ENCODE measurements around the gene C1QA.

C1QA gene

DNA sequence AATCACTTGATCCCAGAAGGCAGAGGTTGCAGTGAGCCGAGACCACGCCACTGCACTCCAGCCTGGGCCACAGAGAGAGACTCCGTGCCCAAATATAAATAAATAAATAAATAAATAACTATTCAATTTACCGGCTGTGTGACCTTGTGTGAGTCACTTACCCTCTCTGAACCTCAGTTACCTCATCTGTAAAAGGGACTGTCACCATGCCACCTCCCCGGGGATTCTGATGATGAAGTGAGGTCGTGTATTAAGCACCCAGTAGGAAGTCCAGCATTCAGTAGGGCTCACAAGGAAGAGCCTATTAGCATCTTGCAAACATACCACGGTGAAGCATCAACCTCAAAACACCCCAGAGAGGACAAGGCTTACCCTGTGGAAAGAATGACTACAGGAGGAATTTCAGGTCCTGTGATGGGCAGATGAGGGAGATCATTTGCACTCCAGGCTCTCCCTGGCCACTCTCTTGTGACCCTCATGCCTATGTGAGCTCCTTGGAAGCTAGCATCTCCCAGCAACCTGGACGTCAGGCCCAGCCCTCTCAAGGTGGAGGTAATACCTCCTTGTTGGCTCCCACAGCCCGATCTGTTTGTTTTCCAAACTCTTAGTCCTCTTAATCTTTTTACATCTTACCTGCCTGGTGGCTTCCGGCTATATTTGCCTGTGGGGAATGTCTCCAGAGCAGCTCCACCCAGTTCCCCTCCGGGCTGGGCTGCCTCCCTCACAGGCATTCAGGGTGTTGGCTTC is 7.6 kb upstream of the C1QA start:
- no peak overlapping the region for H3K9ac ChIP-seq (ENCODE audit: low read depth, low read length)
- 25% methylated on average over 7 of the region's 11 CpGs for WGBS
- H3K27ac ChIP-seq (ENCODE audit: low read depth, low read length) = peak overlapping the region; percentile 53; the same call in 1 of the 2 replicates
- H3K9me3 ChIP-seq (ENCODE audit: insufficient read depth, low read depth, low read length) = no peaks in the 10 kb centered on the region
- H3K4me1 ChIP-seq (ENCODE audit: insufficient read depth, low read length) = peaks cover 30% of the 10 kb centered on the region
- peaks cover 2% of the 10 kb centered on the region; the same call in 1 of the 2 replicates for H3K27me3 ChIP-seq (ENCODE audit: insufficient read depth, low read length)
- H3K4me3 ChIP-seq (ENCODE audit: low read length) = no peak overlapping the region
- H3K36me3 ChIP-seq (ENCODE audit: insufficient read depth, low read length) = no peaks in the 10 kb centered on the region

DNA sequence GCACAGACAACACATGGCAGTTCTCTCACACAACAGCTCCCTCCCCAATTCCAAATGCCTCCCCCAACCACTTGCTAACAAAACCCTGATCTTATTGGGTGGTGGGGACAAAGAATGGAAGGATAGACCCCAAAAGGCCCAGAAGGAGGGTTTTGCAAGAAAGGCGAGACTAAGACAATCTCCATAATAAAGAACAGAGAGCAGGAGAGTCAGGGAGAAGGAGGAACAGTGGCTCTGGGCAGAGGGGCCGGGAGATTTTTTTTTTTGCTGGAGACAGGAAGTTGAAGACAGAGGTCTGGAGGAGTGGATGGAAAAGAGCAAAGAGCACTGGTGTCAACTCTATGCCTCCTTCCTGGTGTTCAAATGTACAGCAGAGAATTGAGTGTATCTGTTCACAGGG is 6.5 kb upstream of the C1QA start:
- Histone ChIP-seq H3K4me3 (ENCODE audit: low read length) (no peak overlapping the region), H3K27ac (ENCODE audit: low read depth, low read length) (peak overlapping the region; percentile 51; the same call in 1 of the 2 replicates), H3K9me3 (ENCODE audit: insufficient read depth, low read depth, low read length) (0 out of 2 replicates have a peak, but pooled peaks cover 4% of the 10 kb centered on the region), H3K36me3 (ENCODE audit: insufficient read depth, low read length) (no peaks in the 10 kb centered on the region), H3K27me3 (ENCODE audit: insufficient read depth, low read length) (peaks cover 2% of the 10 kb centered on the region; the same call in 1 of the 2 replicates), H3K9ac (ENCODE audit: low read depth, low read length) (no peak overlapping the region), H3K4me1 (ENCODE audit: insufficient read depth, low read length) (peaks cover 30% of the 10 kb centered on the region)
- WGBS = 8% methylated on average over 2 of the region's 2 CpGs

DNA sequence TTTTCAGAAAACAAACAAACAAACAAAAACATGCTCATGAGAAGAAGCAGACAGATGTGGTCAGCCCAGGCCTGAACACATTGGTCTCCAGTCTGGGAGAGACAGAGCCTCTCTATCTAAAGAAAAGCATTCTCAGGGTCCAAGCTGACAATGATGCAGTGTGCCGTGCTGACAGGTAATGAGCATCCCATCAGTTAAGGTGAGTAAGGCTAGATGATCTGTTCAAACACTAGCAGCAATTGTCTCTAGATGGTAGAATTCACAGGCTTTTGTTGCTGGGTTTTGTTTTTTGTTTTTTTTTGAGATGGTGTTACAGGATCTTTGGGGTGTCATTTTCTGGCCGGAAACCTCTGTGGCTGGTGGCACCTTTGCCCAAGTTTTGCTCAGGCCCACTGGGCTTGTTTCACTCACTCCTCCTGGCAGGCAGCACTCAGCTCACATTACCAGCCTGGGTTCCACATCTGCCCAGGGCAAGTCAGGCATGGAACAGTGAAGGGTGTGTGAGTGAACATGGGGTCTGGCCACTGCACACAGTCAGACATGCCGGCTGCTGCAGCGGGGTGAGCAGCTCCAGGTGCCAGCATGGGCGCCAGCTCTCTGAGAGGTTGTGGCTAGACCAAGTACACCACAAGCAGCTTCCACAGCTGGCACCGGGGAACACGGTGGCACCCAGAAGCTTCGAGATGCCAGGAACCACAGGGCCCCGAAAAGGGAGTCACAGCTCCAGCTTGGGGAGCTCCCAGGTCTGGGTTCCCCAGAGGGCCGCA is 2.5 kb upstream of the C1QA start:
- Histone ChIP-seq H3K4me3 (ENCODE audit: low read length) (no peak overlapping the region), H3K36me3 (ENCODE audit: insufficient read depth, low read length) (no peaks in the 10 kb centered on the region), H3K9me3 (ENCODE audit: insufficient read depth, low read depth, low read length) (0 out of 2 replicates have a peak, but pooled peaks cover 4% of the 10 kb centered on the region), H3K9ac (ENCODE audit: low read depth, low read length) (no peak overlapping the region), H3K27ac (ENCODE audit: low read depth, low read length) (no peak overlapping the region), H3K27me3 (ENCODE audit: insufficient read depth, low read length) (no peaks in the 10 kb centered on the region), H3K4me1 (ENCODE audit: insufficient read depth, low read length) (peaks cover 22% of the 10 kb centered on the region)
- 96% methylated on average over 10 of the region's 10 CpGs for WGBS

DNA sequence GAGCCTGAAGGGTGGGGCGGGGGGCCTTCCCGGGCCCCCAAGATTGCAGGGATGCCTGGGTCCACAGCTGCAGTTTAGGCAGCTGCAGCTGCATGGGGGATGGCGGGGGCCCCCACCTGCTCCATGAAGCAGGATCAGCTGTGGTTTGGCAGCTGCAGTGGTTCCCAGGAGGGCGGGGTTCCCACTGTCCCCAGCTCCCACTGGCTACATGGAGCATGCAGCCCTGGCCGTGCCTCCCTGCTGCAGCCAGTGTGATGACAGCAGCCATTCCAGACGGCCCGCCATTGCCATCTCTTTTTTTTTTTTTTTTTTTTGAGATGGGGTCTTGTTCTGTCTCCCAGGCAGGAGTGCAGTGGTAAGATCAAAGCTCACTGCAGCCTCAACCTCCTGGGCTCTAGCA is 992 bp upstream of the C1QA start:
- no peak overlapping the region for H3K27ac ChIP-seq (ENCODE audit: low read depth, low read length)
- no peak overlapping the region for H3K9ac ChIP-seq (ENCODE audit: low read depth, low read length)
- peaks cover 7% of the 10 kb centered on the region; the same call in 1 of the 2 replicates for H3K4me1 ChIP-seq (ENCODE audit: insufficient read depth, low read length)
- H3K36me3 ChIP-seq (ENCODE audit: insufficient read depth, low read length) = no peaks in the 10 kb centered on the region
- 83% methylated on average over 7 of the region's 7 CpGs for WGBS
- H3K27me3 ChIP-seq (ENCODE audit: insufficient read depth, low read length) = no peaks in the 10 kb centered on the region
- 0 out of 2 replicates have a peak, but pooled peaks cover 4% of the 10 kb centered on the region for H3K9me3 ChIP-seq (ENCODE audit: insufficient read depth, low read depth, low read length)
- H3K4me3 ChIP-seq (ENCODE audit: low read length) = no peak overlapping the region

DNA sequence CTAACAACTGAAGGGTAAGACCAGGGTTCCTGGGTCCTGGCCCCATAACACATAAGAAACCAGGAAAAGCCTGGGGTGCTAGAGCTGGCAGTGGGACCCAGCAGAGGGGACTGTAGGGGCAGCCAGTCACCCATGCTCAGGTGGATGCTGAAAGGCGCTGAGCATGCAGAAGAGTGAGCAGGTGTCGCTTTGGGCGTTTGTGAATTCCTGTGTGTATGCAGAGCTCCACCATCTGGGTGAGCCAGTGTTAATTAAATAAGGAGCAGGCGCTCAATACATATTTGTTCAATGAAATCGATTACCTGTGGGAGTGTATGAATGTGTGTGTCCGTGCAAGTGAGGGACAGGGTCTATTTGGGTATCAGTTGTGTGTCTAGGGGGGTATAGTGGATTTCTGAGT is 499 bp downstream of the C1QA start:
- no peak overlapping the region for H3K27ac ChIP-seq (ENCODE audit: low read depth, low read length)
- H3K4me3 ChIP-seq (ENCODE audit: low read length) = no peak overlapping the region
- H3K9ac ChIP-seq (ENCODE audit: low read depth, low read length) = no peak overlapping the region
- H3K36me3 ChIP-seq (ENCODE audit: insufficient read depth, low read length) = no peaks in the 10 kb centered on the region
- 87% methylated on average over 6 of the region's 6 CpGs for WGBS
- no peaks in the 10 kb centered on the region for H3K27me3 ChIP-seq (ENCODE audit: insufficient read depth, low read length)
- H3K4me1 ChIP-seq (ENCODE audit: insufficient read depth, low read length) = no peaks in the 10 kb centered on the region
- 0 out of 2 replicates have a peak, but pooled peaks cover 4% of the 10 kb centered on the region for H3K9me3 ChIP-seq (ENCODE audit: insufficient read depth, low read depth, low read length)

DNA sequence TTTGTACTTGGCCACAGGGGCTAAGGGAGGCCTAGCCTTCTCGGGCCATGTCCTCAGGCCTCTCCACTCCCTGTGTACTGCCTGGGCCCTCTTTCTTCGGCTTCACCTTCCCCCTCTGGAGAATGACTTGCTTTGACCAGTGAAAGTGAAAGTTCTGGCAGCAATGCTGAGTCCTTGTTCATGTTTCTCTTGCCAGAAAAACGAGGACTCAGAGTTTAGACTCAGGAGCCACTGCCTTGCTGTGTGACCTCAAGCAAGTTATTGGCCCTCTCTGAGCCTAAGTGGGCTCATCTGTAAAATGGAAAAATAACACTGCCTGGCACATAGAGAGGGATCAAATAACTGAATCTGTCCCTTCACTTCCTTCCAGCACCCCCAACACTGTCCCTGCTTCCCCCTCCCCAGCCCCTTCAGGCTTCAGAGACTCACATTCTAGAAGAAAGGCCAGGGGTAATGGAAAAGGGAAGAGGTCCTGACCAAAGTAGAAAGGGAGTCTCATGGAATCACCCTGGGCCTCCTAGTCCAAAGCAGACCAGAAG is 1.5 kb downstream of the C1QA start:
- no peaks in the 10 kb centered on the region for H3K36me3 ChIP-seq (ENCODE audit: insufficient read depth, low read length)
- H3K27me3 ChIP-seq (ENCODE audit: insufficient read depth, low read length) = no peaks in the 10 kb centered on the region
- no peak overlapping the region for H3K27ac ChIP-seq (ENCODE audit: low read depth, low read length)
- no peak overlapping the region for H3K9ac ChIP-seq (ENCODE audit: low read depth, low read length)
- H3K4me3 ChIP-seq (ENCODE audit: low read length) = no peak overlapping the region
- 0 out of 2 replicates have a peak, but pooled peaks cover 4% of the 10 kb centered on the region for H3K9me3 ChIP-seq (ENCODE audit: insufficient read depth, low read depth, low read length)
- 85% methylated on average over 3 of the region's 3 CpGs for WGBS
- H3K4me1 ChIP-seq (ENCODE audit: insufficient read depth, low read length) = no peaks in the 10 kb centered on the region

DNA sequence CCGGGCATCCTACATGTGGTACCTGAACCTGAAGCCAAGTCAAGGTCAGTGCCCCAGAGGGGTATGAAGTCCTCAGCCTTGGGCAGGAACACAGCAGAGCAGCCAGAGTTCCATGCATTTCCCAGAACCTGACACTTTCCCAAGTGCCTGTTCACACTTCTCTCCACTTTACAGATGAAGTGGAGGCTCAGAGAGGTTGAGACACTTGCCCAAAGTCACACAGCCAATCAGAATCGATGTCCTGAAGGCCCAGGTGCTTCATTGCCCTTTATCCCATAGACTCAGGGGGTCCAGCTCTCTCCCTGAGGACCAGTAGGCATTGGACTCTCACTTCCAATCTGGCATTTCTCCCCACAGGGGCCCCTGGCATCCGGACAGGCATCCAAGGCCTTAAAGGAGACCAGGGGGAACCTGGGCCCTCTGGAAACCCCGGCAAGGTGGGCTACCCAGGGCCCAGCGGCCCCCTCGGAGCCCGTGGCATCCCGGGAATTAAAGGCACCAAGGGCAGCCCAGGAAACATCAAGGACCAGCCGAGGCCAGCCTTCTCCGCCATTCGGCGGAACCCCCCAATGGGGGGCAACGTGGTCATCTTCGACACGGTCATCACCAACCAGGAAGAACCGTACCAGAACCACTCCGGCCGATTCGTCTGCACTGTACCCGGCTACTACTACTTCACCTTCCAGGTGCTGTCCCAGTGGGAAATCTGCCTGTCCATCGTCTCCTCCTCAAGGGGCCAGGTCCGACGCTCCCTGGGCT is 2.2 kb downstream of the C1QA start:
- Histone ChIP-seq H3K9ac (ENCODE audit: low read depth, low read length) (no peak overlapping the region), H3K27ac (ENCODE audit: low read depth, low read length) (no peak overlapping the region), H3K4me1 (ENCODE audit: insufficient read depth, low read length) (no peaks in the 10 kb centered on the region), H3K9me3 (ENCODE audit: insufficient read depth, low read depth, low read length) (0 out of 2 replicates have a peak, but pooled peaks cover 4% of the 10 kb centered on the region), H3K4me3 (ENCODE audit: low read length) (no peak overlapping the region), H3K36me3 (ENCODE audit: insufficient read depth, low read length) (no peaks in the 10 kb centered on the region), H3K27me3 (ENCODE audit: insufficient read depth, low read length) (no peaks in the 10 kb centered on the region)
- 91% methylated on average over 23 of the region's 23 CpGs for WGBS

DNA sequence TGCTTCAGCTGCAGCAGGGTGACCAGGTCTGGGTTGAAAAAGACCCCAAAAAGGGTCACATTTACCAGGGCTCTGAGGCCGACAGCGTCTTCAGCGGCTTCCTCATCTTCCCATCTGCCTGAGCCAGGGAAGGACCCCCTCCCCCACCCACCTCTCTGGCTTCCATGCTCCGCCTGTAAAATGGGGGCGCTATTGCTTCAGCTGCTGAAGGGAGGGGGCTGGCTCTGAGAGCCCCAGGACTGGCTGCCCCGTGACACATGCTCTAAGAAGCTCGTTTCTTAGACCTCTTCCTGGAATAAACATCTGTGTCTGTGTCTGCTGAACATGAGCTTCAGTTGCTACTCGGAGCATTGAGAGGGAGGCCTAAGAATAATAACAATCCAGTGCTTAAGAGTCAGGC is 2.9 kb downstream of the C1QA start:
- Histone ChIP-seq H3K27me3 (ENCODE audit: insufficient read depth, low read length) (no peaks in the 10 kb centered on the region), H3K36me3 (ENCODE audit: insufficient read depth, low read length) (no peaks in the 10 kb centered on the region), H3K27ac (ENCODE audit: low read depth, low read length) (no peak overlapping the region), H3K4me3 (ENCODE audit: low read length) (no peak overlapping the region), H3K4me1 (ENCODE audit: insufficient read depth, low read length) (no peaks in the 10 kb centered on the region), H3K9ac (ENCODE audit: low read depth, low read length) (no peak overlapping the region), H3K9me3 (ENCODE audit: insufficient read depth, low read depth, low read length) (0 out of 2 replicates have a peak, but pooled peaks cover 4% of the 10 kb centered on the region)
- WGBS = 37% methylated on average over 8 of the region's 8 CpGs

DNA sequence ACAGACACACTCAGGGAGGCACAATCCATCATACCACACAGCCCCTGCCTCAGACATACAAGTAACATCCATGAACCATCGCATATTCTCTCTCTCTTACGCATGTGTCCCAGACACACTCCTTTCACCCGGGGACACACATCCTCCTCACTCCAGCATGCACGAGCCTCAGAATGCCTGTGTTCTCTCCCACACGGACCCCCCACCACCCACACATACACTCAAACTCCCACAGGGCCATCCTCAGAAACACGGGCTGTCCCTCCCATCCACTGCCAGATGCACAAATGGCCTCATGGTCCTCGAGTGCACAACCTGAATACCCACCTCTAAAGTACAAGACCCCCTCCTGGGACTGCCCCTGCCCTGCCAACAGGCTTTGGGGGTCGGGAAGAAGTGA is 4.8 kb downstream of the C1QA start:
- H3K4me3 ChIP-seq (ENCODE audit: low read length) = no peak overlapping the region
- no peak overlapping the region for H3K27ac ChIP-seq (ENCODE audit: low read depth, low read length)
- H3K27me3 ChIP-seq (ENCODE audit: insufficient read depth, low read length) = no peaks in the 10 kb centered on the region
- 85% methylated on average over 8 of the region's 8 CpGs for WGBS
- no peaks in the 10 kb centered on the region for H3K4me1 ChIP-seq (ENCODE audit: insufficient read depth, low read length)
- no peak overlapping the region for H3K9ac ChIP-seq (ENCODE audit: low read depth, low read length)
- H3K9me3 ChIP-seq (ENCODE audit: insufficient read depth, low read depth, low read length) = no peaks in the 10 kb centered on the region
- H3K36me3 ChIP-seq (ENCODE audit: insufficient read depth, low read length) = no peaks in the 10 kb centered on the region

DNA sequence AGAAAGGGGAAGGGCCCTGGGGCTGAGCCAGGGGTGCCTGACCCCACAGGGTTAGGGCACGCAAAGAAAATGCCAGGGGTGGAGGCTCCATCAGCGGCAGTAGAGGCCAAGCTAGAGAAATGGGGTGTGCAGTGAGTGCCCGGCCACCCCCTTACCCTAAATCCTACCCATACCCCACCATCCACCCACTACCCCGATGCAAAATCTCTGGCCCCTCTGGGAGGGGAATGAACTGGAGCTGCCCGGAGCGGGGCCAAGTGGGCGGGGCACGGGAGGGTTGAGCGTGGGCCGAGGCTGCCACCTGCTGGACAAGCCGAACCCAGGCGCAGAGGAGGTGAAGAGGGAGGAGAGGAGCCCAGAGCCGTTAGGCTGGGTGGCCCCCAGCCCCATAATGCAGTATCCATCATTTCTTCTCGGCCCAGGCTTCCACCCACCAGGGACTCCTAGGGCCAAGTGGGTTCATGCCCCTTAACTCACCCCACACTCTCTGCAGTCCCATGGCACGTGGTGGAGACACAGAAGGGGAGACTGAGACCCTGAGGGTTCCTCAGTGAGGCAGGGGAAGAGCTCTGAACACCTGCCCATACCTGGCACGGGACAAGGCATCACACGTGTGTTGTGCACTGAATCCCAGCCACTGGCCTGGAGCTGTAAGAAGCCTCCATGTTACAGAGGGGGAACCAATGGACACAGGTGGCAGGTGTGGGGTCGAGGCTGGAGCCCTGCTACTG is 5.6 kb downstream of the C1QA start:
- 19% methylated on average over 16 of the region's 18 CpGs for WGBS
- Histone ChIP-seq H3K9ac (ENCODE audit: low read depth, low read length) (no peak overlapping the region), H3K27me3 (ENCODE audit: insufficient read depth, low read length) (no peaks in the 10 kb centered on the region), H3K27ac (ENCODE audit: low read depth, low read length) (no peak overlapping the region), H3K36me3 (ENCODE audit: insufficient read depth, low read length) (no peaks in the 10 kb centered on the region), H3K4me1 (ENCODE audit: insufficient read depth, low read length) (no peaks in the 10 kb centered on the region), H3K9me3 (ENCODE audit: insufficient read depth, low read depth, low read length) (no peaks in the 10 kb centered on the region), H3K4me3 (ENCODE audit: low read length) (no peak overlapping the region)
